WI38 (cell line): ENCODE data around the gene PDXDC1.
"Not testable (repeated sequence)": the region's sequence is repeated elsewhere in the genome, so short reads cannot be mapped to it uniquely, and the experiment has no call there.

Source experiments
- H3K4me3 ChIP-seq: 2 replicates; pipeline ENCODE4 v1.5.1; 2011; ENCODE audit warnings: low read depth, mild to moderate bottlenecking, control low read depth, low read length
- TF ChIP-seq, protein P1 (sequence below): IDR thresholded peaks from 2 replicates; pipeline ENCODE4 v1.5.1; 2012; ENCODE audit warnings: low read depth, mild to moderate bottlenecking, control low read depth, low read length

Gene PDXDC1

GRCh38 chr16:15100372-15100987, 125.7 kb downstream of the PDXDC1 start:
- H3K4me3 ChIP-seq = not testable (repeated sequence)

- not testable (repeated sequence) for H3K4me3 ChIP-seq
Observed at GRCh38 chr16:15127641-15128425, 153.0 kb downstream of the PDXDC1 start.

- H3K4me3 ChIP-seq = not testable (repeated sequence)
Observed at GRCh38 chr16:15130256-15130932, 155.6 kb downstream of the PDXDC1 start.

DNA sequence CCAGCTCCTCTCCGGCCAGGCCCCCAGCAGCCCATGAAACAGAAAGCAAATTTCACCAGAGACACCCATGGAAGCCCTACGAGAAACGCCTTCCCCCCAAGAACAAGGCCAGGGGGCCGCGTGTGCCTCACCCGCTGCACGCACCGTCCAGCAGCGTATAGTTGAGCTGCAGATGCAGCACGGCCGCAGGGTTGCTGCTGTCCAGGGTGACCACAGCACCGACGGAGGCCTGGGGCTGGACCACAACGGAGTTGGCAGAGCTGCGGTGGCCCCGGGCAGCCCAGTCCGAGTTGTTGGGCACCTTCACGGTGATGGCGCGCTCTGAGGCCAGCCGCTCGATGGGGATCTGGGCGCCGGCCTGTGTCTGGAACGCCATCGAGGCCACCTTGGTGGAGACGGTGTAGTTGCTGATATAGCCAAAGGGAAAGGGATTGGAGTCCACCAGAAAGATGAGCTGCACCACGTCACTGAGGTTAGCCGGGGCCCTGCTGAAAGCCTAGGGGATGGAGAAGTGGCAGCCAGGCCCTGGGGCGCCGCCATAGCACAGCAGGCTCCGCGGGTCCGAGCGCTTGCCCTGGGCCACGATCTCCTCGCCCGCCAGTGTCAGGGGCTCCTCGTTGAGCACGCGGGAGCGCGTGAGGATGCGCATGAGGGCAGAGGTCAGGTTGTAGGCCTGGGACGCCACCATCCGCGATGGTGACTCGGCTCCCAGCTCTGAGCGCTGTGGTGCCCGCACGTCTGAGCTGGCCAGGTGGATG, 156.3 kb downstream of the PDXDC1 start:
- H3K4me3 ChIP-seq = not testable (repeated sequence)

DNA sequence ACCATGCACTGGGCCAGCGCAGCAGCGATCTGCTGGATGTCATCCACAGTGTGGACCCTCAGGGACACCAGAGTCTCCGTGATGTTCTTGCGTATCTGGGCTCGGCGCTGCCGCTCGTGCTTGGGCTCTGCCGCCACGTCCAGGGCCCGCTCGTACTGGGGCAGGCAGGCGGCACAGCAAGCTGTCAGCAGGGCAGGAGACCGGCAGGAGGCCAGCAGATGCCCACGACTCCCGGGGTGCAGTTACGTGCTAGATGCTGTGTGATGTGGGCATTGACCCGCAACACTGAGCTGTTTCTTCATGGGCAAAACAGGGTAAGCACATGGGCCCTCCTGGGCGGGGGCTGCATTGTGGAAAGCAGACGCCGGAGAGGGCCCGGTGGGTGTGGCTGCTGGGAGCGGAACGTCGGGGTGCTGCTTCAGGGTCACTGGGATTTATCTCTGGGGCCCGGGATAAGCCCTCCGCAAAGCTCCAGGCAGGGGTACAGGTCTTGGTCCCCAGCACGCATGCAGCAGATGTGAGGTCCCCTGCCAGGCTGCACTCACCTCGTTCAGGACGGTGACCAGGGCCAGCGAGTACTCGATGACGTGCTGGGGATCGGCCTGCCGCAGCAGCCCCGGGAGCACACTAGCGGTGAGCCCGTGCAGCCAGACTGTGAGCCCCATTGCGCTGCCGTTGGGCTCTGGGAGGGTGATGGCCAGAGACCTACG, 158.0 kb downstream of the PDXDC1 start:
- not testable (repeated sequence) for H3K4me3 ChIP-seq

GRCh38 chr16:15133554-15133953, 158.7 kb downstream of the PDXDC1 start:
- not testable (repeated sequence) for H3K4me3 ChIP-seq

GRCh38 chr16:15134752-15135482, 160.1 kb downstream of the PDXDC1 start:
- not testable (repeated sequence) for H3K4me3 ChIP-seq

DNA sequence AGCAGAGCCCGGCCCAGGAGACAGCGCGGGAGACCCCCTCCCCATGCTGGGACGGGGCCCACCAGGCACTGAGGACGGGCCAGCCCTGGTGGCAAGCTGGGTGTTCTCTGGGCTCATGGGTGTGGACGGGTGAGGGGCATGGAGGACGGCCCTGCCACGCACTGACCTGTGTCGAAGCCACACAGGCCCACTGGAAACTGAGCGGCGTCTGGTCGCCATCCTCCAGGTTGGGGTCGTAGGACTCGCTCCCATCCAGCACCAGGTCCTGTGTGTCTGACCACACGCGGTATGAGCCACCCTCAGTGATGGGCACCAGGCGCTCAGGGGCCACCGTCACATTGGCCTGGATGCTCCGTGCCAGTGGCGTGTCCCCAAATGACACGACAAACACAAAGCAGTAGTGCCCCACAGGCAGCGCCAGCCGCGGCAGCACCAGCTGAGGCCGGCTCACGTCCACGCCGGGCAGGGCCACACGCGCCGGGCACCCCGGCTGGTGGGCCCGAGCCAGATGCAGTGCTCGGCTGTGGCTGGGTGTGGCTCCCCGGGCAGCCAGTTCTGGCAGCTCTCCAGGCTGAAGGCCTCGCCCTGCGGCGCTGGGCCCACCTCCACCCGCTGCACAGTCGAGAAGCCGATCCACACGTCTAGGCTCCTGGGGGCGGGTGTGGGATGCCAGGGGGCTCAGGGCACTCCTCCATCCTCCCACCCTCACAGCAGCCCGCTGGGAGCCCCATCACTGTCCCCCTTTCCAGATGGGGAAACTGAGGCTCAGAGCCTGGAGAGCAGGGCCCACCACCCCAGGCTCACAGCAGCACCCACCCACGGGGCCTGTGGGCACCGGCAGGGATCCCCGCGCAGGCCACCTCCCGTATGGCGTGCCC, 160.9 kb downstream of the PDXDC1 start:
- H3K4me3 ChIP-seq = not testable (repeated sequence)

- not testable (repeated sequence) for H3K4me3 ChIP-seq
Observed at GRCh38 chr16:15137514-15137913, 162.7 kb downstream of the PDXDC1 start.

GRCh38 chr16:15140444-15141365, 165.9 kb downstream of the PDXDC1 start:
- H3K4me3 ChIP-seq = not testable (repeated sequence)

GRCh38 chr16:15141586-15141985, 166.8 kb downstream of the PDXDC1 start:
- TF ChIP-seq, protein P1, sequence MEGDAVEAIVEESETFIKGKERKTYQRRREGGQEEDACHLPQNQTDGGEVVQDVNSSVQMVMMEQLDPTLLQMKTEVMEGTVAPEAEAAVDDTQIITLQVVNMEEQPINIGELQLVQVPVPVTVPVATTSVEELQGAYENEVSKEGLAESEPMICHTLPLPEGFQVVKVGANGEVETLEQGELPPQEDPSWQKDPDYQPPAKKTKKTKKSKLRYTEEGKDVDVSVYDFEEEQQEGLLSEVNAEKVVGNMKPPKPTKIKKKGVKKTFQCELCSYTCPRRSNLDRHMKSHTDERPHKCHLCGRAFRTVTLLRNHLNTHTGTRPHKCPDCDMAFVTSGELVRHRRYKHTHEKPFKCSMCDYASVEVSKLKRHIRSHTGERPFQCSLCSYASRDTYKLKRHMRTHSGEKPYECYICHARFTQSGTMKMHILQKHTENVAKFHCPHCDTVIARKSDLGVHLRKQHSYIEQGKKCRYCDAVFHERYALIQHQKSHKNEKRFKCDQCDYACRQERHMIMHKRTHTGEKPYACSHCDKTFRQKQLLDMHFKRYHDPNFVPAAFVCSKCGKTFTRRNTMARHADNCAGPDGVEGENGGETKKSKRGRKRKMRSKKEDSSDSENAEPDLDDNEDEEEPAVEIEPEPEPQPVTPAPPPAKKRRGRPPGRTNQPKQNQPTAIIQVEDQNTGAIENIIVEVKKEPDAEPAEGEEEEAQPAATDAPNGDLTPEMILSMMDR = no peak
- H3K4me3 ChIP-seq = no peak overlapping the region

DNA sequence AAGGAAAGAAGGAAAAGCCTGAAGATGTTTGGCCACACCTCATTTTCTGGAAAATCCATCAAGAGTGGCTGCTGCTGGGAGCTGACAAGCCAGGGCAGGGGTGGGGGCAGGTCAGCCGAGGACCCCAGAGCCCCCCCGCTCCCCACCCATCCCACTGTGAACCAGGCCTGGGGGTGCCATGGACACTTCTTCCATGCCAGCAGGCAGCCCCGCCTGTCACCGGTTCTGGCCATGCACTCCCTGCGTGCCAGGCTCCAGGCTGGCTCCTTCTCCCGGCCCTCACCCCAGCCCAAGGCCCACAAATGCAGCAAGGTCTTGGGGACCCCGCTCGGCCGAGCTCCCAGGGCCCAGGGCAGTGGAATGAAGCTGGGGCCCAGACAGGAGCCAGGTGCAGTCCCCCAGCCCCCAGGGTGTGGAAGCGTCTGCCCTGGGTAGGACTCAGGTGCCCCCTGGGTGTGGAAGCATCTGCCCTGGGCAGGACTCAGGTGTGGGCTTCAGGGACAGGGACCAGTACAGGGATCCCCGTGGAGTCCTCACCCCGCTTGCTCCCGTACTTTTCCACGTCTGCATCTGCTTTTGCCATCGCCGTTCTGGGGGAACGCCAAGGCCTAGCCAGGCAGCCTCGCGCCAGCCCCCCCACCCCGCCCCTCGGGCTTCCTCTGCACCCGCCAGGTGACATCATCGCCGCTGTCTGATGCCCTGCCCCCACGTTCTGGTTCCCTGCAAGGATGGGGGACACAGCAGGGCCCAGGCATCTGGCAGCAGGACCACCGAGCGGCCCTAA, 167.5 kb downstream of the PDXDC1 start:
- not testable (repeated sequence) for H3K4me3 ChIP-seq

GRCh38 chr16:15142891-15143600, 168.2 kb downstream of the PDXDC1 start:
- not testable (repeated sequence) for H3K4me3 ChIP-seq

DNA sequence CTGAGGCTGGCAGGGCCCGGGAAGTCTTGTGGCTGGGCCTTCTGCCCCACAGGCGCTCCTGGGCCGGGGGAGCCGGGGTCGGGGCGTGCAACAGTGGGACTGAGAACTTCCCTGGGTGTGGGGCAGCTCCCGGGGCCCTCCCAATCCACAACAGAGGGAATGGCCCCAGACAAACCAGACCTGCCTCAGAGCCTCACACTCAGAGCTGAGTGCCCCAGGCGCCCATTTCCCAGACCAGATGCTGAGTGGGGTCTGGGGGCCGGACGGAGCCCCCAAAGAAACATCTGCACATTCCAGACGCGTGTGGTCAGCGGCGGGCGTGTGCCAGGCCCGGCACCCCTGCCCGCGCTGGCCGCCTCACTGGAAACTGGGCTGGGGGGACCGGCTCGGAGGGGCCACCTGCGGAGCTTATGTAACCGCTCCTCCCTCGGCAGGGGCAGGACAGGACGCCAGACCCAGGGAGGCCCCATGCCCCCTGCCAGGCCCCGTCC, 168.8 kb downstream of the PDXDC1 start:
- peak overlapping the region; percentile 33 for H3K4me3 ChIP-seq
